AG04450 (cell line): ENCODE results near the gene FAM107A. TPM values are rescaled to one million over a fixed set of nuclear protein-coding genes. Genes with fewer than 3 reads are reported as not detected.

Source experiments
- CTCF ChIA-PET: fragments of 300-600, 350-600 bp; formaldehyde crosslinking; extraction: SDS; loops from one replicate; lab custom pipeline; 2022; ENCODE audit warnings: antibody characterized with exemption, inconsistent platforms; lab: Charles Lee
- POLR2A ChIA-PET: fragments of 350-600 bp; formaldehyde crosslinking; extraction: SDS; loops from one replicate; lab custom pipeline; 2021; ENCODE audit warnings: antibody characterized with exemption, inconsistent platforms; lab: Yijun Ruan, JAX
- DNase-seq: peaks from one replicate; pipeline ENCODE4 v3.0.0-alpha.2; 2011; ENCODE audit warnings: low read depth, low spot score
- H3K27ac ChIP-seq: one replicate; pipeline ENCODE4 v1.5.1; 2012; ENCODE audit warnings: low read depth, low read length, control low read depth
- H3K27me3 ChIP-seq: one replicate; pipeline ENCODE4 v1.6.0; 2012; ENCODE audit warnings: low read length; ENCODE audit not compliant: control insufficient read depth, insufficient read depth
- H3K4me3 ChIP-seq: 2 replicates; pipeline ENCODE4 v1.5.1; 2011; ENCODE audit warnings: mild to moderate bottlenecking, low read depth, low read length, control low read depth
- H3K9me3 ChIP-seq: 2 replicates; pipeline ENCODE4 v1.5.1; 2012; ENCODE audit warnings: low read length; ENCODE audit not compliant: control insufficient read depth, insufficient read depth
- polyA plus RNA-seq: library from polyadenylated mRNA; depleted of rRNA; stranded (reverse); fragments of >200 nt; gene quantifications from 2 replicates; pipeline ENCODE4 v1.2.3, GENCODE V29; 2011
- TF ChIP-seq, protein P1 (sequence below): IDR thresholded peaks from 2 replicates; pipeline ENCODE4 v1.5.1; 2011; ENCODE audit warnings: low read depth, low read length, control low read depth, inconsistent platforms

The FAM107A gene
- polyA plus RNA-seq, 1 experiment, result 0.02 TPM

- Histone ChIP-seq H3K27me3 (no peaks in the 10 kb centered on the region), H3K4me3 (no peak overlapping the region), H3K27ac (no peak overlapping the region), H3K9me3 (no peaks in the 10 kb centered on the region)
- TF ChIP-seq, protein P1, sequence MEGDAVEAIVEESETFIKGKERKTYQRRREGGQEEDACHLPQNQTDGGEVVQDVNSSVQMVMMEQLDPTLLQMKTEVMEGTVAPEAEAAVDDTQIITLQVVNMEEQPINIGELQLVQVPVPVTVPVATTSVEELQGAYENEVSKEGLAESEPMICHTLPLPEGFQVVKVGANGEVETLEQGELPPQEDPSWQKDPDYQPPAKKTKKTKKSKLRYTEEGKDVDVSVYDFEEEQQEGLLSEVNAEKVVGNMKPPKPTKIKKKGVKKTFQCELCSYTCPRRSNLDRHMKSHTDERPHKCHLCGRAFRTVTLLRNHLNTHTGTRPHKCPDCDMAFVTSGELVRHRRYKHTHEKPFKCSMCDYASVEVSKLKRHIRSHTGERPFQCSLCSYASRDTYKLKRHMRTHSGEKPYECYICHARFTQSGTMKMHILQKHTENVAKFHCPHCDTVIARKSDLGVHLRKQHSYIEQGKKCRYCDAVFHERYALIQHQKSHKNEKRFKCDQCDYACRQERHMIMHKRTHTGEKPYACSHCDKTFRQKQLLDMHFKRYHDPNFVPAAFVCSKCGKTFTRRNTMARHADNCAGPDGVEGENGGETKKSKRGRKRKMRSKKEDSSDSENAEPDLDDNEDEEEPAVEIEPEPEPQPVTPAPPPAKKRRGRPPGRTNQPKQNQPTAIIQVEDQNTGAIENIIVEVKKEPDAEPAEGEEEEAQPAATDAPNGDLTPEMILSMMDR, result no peak
- no peak for DNase-seq
- POLR2A ChIA-PET, result no interaction called here
- CTCF ChIA-PET, result interaction anchor here (1.1 kb wide), 1 partner anchor 61 kb away, joined by 4 read pairs; no protein-coding TSS in a partner anchor
Observed at GRCh38 chr3:58524326-58524888, 52.8 kb downstream of the FAM107A start.

DNA sequence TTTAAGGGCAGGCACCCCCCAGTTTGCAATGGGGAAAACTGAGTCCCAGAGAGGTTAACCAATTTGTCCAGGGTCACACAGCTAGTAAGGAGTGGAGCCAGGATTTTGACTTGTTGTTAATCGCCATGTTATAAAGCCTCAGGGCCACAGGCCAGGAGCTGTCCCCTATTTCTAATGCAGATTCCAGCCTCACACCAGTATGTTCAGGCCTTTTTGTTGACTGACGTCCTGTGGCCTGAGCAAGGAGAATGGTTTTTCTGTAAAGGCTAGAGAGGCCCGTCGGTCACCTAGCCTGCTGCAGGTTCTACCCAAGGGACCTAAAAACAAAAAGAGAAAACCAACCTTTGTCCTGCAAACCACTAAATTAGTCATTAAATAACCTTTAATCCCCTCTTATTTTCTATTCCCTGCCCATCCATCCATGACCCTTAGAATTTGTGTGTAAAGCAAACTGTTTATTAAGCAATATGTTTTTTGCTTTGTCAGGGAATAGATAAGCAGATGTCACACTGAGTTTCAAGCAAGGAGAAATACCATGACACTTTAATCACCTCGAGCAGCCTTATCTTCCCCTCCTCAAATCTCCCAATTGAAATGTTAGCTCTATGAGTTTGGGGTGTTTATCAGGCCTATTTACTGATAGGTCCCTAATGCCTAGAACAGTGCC, 54.3 kb downstream of the FAM107A start:
- DNase-seq, result no peak
- Histone ChIP-seq H3K27me3 (no peaks in the 10 kb centered on the region), H3K4me3 (no peak overlapping the region), H3K27ac (no peak overlapping the region), H3K9me3 (no peaks in the 10 kb centered on the region)
- TF ChIP-seq, protein P1, result no peak
- ChIA-PET CTCF (no interaction called here), POLR2A (no interaction called here)

DNA sequence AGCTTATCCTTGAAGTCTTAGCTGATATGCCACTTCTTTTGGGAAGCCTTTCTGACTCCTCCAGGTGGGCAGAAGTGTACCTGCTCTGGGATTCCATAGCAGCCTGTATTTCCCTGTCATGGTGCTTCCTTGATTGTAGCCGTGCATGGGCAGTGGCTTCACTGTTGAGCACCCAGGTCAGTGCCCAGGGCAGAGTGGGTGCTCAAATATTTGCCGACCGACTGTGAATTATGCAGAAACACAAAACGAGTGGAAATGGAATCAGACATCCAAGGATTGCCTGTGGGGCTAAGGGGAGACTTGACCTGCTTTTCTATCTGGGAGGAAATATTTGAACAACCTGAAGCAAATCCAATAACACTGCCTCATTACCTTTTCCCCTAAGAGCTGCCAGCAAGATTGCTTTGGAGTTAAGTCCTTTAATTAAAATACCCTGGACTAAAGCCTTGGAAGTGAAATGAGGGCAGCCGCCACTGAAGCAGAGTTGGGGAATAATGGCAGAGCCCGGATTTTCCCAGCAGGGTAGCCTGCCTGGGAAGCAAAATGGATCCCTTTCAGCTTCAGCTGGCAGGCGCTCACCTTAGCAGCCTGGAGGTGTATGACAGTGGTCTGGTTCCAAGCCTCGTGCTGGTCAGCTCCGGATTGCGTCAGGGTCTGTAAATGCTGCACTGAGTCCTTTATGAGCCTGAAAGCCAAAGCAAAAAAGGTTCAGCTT, 55.1 kb downstream of the FAM107A start:
- ChIA-PET CTCF (no interaction called here), POLR2A (no interaction called here)
- TF ChIP-seq, protein P1, result no peak

GRCh38 chr3:58521336-58521670, 55.9 kb downstream of the FAM107A start:
- Histone ChIP-seq H3K4me3 (no peak overlapping the region), H3K9me3 (no peaks in the 10 kb centered on the region), H3K27me3 (no peaks in the 10 kb centered on the region), H3K27ac (no peak overlapping the region)
- ChIA-PET POLR2A (no interaction called here), CTCF (no interaction called here)
- no peak for DNase-seq
- TF ChIP-seq, protein P1, result no peak

More for the DNA sequence above, 55.1 kb downstream of the FAM107A start:
- no peaks in the 10 kb centered on the region for H3K9me3 ChIP-seq
- no peak for DNase-seq
- H3K27ac ChIP-seq, result no peak overlapping the region
- H3K4me3 ChIP-seq, result no peak overlapping the region
- H3K27me3 ChIP-seq, result no peaks in the 10 kb centered on the region
